DND-41 (cell line): Measurements from ENCODE around the gene PTPN4.

Experiments
- ATAC-seq: fragments of 200-7000 bp; cut with Tn5 transposase; 3 replicates; pipeline ENCODE4 v1.9.1; 2021; ENCODE audit warnings: low read depth; ENCODE audit not compliant: insufficient read depth
- DNase-seq: peaks from one replicate; pipeline ENCODE4 v3.0.0-alpha.2; 2020
- H2AFZ ChIP-seq: 2 replicates; pipeline ENCODE4 v1.6.0; 2012; ENCODE audit warnings: low read depth, low read length
- H3K27ac ChIP-seq: 2 replicates; pipeline ENCODE4 v1.5.1; 2012; ENCODE audit warnings: low read length, inconsistent platforms
- H3K27me3 ChIP-seq: fragments of 200-600 bp; sonication (generic); 2 replicates; pipeline ENCODE4 v1.6.0; 2012; ENCODE audit warnings: low read length, mild to moderate bottlenecking, inconsistent platforms; ENCODE audit not compliant: insufficient read depth, poor library complexity
- H3K36me3 ChIP-seq: 2 replicates; pipeline ENCODE4 v1.5.1; 2012; ENCODE audit warnings: low read length, inconsistent platforms; ENCODE audit not compliant: insufficient read depth
- H3K4me1 ChIP-seq: 2 replicates; pipeline ENCODE4 v1.5.1; 2012; ENCODE audit warnings: mild to moderate bottlenecking, low read length; ENCODE audit not compliant: insufficient read depth
- H3K4me2 ChIP-seq: 2 replicates; pipeline ENCODE4 v1.6.0; 2012; ENCODE audit warnings: mild to moderate bottlenecking, moderate library complexity, low read length, inconsistent platforms; ENCODE audit not compliant: insufficient read depth
- H3K4me3 ChIP-seq, 2 experiments: fragments of 200-600 bp in 1 of 2; shearing (Covaris generic) in 1 of 2; 2 replicates each; pipeline ENCODE4 v1.5.1; 2012 to 2016; ENCODE audit warnings: inconsistent platforms in 2 of 2, low read length in 2 of 2, mild to moderate bottlenecking in 2 of 2, low read depth in 1 of 2, moderate library complexity in 1 of 2
- H3K79me2 ChIP-seq: 2 replicates; pipeline ENCODE4 v1.6.0; 2012; ENCODE audit warnings: low read length, inconsistent platforms; ENCODE audit not compliant: insufficient read depth
- H3K9ac ChIP-seq: 2 replicates; pipeline ENCODE4 v1.6.0; 2012; ENCODE audit warnings: low read depth, mild to moderate bottlenecking, inconsistent platforms, low read length, moderate library complexity
- H3K9me3 ChIP-seq: 2 replicates; pipeline ENCODE4 v1.5.1; 2012; ENCODE audit warnings: low read length, moderate library complexity, mild to moderate bottlenecking, inconsistent platforms; ENCODE audit not compliant: insufficient read depth, severe bottlenecking
- H4K20me1 ChIP-seq: 2 replicates; pipeline ENCODE4 v1.6.0; 2012; ENCODE audit warnings: low read length; ENCODE audit not compliant: insufficient read depth
- EZH2 ChIP-seq: IDR thresholded peaks from 3 replicates; pipeline ENCODE4 v1.6.1; 2012; ENCODE audit warnings: borderline replicate concordance, low read depth, mild to moderate bottlenecking, moderate library complexity, low read length, inconsistent platforms; ENCODE audit not compliant: severe bottlenecking
- TF ChIP-seq, protein P1 (sequence below): IDR thresholded peaks from 2 replicates; pipeline ENCODE4 v1.5.1; 2012; ENCODE audit warnings: borderline replicate concordance, low read length, moderate library complexity, mild to moderate bottlenecking; ENCODE audit not compliant: poor library complexity, severe bottlenecking; ENCODE audit errors: extremely low read depth

The PTPN4 gene

GRCh38 chr2:119814216-119814615, 54.5 kb downstream of the PTPN4 start:
- Histone ChIP-seq H3K27me3 (no peaks in the 10 kb centered on the region), H4K20me1 (no peaks in the 10 kb centered on the region), H3K36me3 (peaks cover 18% of the 10 kb centered on the region; the same call in 1 of the 2 replicates), H3K4me3 (no peak overlapping the region), H3K4me2 (no peak overlapping the region), H3K79me2 (no peaks in the 10 kb centered on the region; the same call in 1 of the 2 replicates), H2AFZ (no peak overlapping the region), H3K27ac (no peak overlapping the region), H3K9me3 (peaks cover 4% of the 10 kb centered on the region), H3K4me1 (no peaks in the 10 kb centered on the region), H3K9ac (no peak overlapping the region)
- TF ChIP-seq, protein P1, sequence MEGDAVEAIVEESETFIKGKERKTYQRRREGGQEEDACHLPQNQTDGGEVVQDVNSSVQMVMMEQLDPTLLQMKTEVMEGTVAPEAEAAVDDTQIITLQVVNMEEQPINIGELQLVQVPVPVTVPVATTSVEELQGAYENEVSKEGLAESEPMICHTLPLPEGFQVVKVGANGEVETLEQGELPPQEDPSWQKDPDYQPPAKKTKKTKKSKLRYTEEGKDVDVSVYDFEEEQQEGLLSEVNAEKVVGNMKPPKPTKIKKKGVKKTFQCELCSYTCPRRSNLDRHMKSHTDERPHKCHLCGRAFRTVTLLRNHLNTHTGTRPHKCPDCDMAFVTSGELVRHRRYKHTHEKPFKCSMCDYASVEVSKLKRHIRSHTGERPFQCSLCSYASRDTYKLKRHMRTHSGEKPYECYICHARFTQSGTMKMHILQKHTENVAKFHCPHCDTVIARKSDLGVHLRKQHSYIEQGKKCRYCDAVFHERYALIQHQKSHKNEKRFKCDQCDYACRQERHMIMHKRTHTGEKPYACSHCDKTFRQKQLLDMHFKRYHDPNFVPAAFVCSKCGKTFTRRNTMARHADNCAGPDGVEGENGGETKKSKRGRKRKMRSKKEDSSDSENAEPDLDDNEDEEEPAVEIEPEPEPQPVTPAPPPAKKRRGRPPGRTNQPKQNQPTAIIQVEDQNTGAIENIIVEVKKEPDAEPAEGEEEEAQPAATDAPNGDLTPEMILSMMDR: no peak
- no peak for TF ChIP-seq EZH2
- no peak for DNase-seq
- ATAC-seq: no peak

DNA sequence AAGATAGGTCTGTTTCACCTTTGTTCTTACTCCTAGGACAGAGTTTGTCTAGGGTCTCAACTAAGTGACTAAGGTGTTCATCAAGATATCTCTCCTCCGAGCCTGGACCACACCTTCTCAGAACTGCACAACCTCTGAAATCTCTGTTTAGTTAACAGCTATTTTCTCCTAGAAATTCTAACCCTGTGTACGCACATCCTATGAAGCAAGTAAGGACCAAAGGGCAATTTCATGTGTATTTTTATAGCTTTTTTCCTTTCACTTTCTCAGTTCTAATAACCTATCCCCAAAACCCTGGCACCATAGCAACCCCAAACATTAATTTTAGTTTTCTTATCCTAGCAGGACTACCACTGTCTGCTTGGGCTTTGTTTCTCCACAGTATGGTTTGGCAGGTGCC, 59.1 kb downstream of the PTPN4 start:
- Histone ChIP-seq H4K20me1 (peaks cover 2% of the 10 kb centered on the region; the same call in 1 of the 2 replicates), H3K27me3 (no peaks in the 10 kb centered on the region), H3K4me3 (no peak overlapping the region), H3K79me2 (peaks cover 7% of the 10 kb centered on the region), H3K4me1 (no peaks in the 10 kb centered on the region), H3K27ac (no peak overlapping the region), H3K9ac (no peak overlapping the region), H3K4me2 (no peak overlapping the region), H3K36me3 (peaks cover 7% of the 10 kb centered on the region; the same call in 1 of the 2 replicates), H3K9me3 (peaks cover 4% of the 10 kb centered on the region), H2AFZ (no peak overlapping the region)
- TF ChIP-seq, protein P1: no peak
- TF ChIP-seq EZH2: no peak
- DNase-seq: no peak
- no peak for ATAC-seq

DNA sequence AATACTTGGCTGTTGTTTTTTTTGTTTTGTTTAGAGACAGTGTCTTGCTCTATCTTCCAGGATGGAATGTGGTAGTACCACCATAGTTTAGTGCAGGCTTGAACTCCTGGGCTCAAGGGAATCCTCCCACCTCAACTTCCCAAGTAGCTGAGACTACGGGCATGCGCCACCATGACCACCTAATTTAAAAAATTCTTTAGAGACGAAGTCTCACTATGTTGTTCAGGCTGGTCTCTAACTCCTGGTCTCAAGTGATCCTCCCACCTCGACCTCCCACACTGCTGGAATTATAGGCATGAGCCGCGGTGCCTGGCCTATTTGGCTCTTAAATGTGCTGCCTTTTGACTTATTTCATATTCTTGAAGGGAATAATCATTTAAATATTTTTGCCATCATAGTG, 60.1 kb downstream of the PTPN4 start:
- Histone ChIP-seq H3K27me3 (no peaks in the 10 kb centered on the region), H3K9ac (no peak overlapping the region), H3K79me2 (peaks cover 8% of the 10 kb centered on the region), H3K36me3 (peaks cover 7% of the 10 kb centered on the region; the same call in 1 of the 2 replicates), H4K20me1 (peaks cover 2% of the 10 kb centered on the region; the same call in 1 of the 2 replicates), H3K4me1 (no peaks in the 10 kb centered on the region), H3K4me3 (no peak overlapping the region), H3K4me2 (no peak overlapping the region), H3K27ac (no peak overlapping the region), H2AFZ (no peak overlapping the region), H3K9me3 (peaks cover 4% of the 10 kb centered on the region)
- TF ChIP-seq EZH2: no peak
- TF ChIP-seq, protein P1: no peak
- no peak for DNase-seq
- no peak; the same call in 2 of the 3 replicates for ATAC-seq
